CD4-positive, alpha-beta memory T cell (primary cell): ENCODE measurements around the gene EFNA4. TPM values are rescaled to one million over a fixed set of nuclear protein-coding genes. Genes with fewer than 3 reads are reported as not detected.
A peak's percentile ranks its signal among the peaks of the same experiment; 100 is the strongest.

Experiments used
- CTCF ChIA-PET: fragments of 350-600 bp; sonication (Branson Sonifier 250); formaldehyde crosslinking; loops from one replicate; lab custom pipeline; 2021; ENCODE audit warnings: inconsistent platforms; ENCODE audit not compliant: partially characterized antibody; lab: Charles Lee
- POLR2A ChIA-PET: fragments of 350-600 bp; sonication (Branson Sonifier 250); formaldehyde crosslinking; loops from one replicate; lab custom pipeline; 2021; ENCODE audit not compliant: partially characterized antibody; lab: Charles Lee
- DNase-seq, 5 donors: peaks; one replicate each; pipeline versions ENCODE4 v3.0.0 to v3.0.0-alpha.2; 2020 to 2022; ENCODE audit warnings: mixed read lengths in 1 of 5
- H3K27ac ChIP-seq: one replicate; pipeline ENCODE4 v1.7.0; 2013; ENCODE audit warnings: low read depth, low read length
- H3K27me3 ChIP-seq: 2 replicates; pipeline ENCODE4 v1.7.0; 2013; ENCODE audit warnings: mild to moderate bottlenecking, low read length, moderate library complexity; ENCODE audit not compliant: insufficient read depth
- H3K36me3 ChIP-seq: 2 replicates; pipeline ENCODE4 v1.7.0; 2013; ENCODE audit warnings: mild to moderate bottlenecking, low read length, moderate library complexity; ENCODE audit not compliant: insufficient read depth
- H3K4me1 ChIP-seq: 2 replicates; pipeline ENCODE4 v1.7.0; 2013; ENCODE audit warnings: mild to moderate bottlenecking, low read length, moderate library complexity; ENCODE audit not compliant: insufficient read depth
- H3K4me3 ChIP-seq, 2 donors: one replicate each; pipeline ENCODE4 v1.7.0; 2013; ENCODE audit warnings: low read length in 2 of 2, mild to moderate bottlenecking in 1 of 2
- H3K9me3 ChIP-seq, 2 donors: one replicate each; pipeline ENCODE4 v1.7.0; 2013; ENCODE audit warnings: low read length in 2 of 2, control low read depth in 1 of 2; ENCODE audit not compliant: control insufficient read depth in 1 of 2
- H3K27ac Mint-ChIP-seq, 7 donors: one replicate each; pipeline ENCODE4 v1.8.0; 2020 to 2021; ENCODE audit warnings: mixed read lengths in 7 of 7, mild to moderate bottlenecking in 6 of 7, inconsistent platforms in 3 of 7, moderate library complexity in 3 of 7
- H3K27me3 Mint-ChIP-seq, 2 donors: one replicate each; pipeline ENCODE4 v1.8.0; 2020 to 2021; ENCODE audit warnings: mixed read lengths in 2 of 2
- H3K36me3 Mint-ChIP-seq, 2 donors: one replicate each; pipeline ENCODE4 v1.8.0; 2020 to 2021; ENCODE audit warnings: mixed read lengths in 2 of 2, inconsistent platforms in 1 of 2, mild to moderate bottlenecking in 1 of 2
- H3K4me1 Mint-ChIP-seq, 4 donors: one replicate each; pipeline ENCODE4 v1.8.0; 2020 to 2021; ENCODE audit warnings: mixed read lengths in 4 of 4, mild to moderate bottlenecking in 1 of 4
- H3K4me3 Mint-ChIP-seq, 8 donors: one replicate each; pipeline ENCODE4 v1.8.0; 2020 to 2021; ENCODE audit warnings: mixed read lengths in 8 of 8, mild to moderate bottlenecking in 7 of 8, moderate library complexity in 6 of 8, inconsistent platforms in 3 of 8
- H3K9me3 Mint-ChIP-seq, 8 donors: one replicate each; pipeline ENCODE4 v1.8.0; 2020 to 2021; ENCODE audit warnings: mixed read lengths in 8 of 8, mild to moderate bottlenecking in 5 of 8, inconsistent platforms in 3 of 8, moderate library complexity in 1 of 8
- intact Hi-C: fragments of 100-400 bp; cut with micrococcal nuclease; formaldehyde crosslinking; loops from one replicate; pipeline ENCODE4 v1.15.1; 2023
- polyA plus RNA-seq, 2 donors: library from polyadenylated mRNA; unstranded; fragments of 300-500 nt; fragmentation: Illumina TruSeq; gene quantifications; one replicate each; pipeline ENCODE4 v1.2.3, GENCODE V29; 2021
- total RNA-seq, 2 experiments: library from RNA; stranded (reverse); gene quantifications; one replicate each; pipeline ENCODE4 v1.2.3, GENCODE V29; 2021

EFNA4 gene
- total and polyA plus RNA-seq, 4 experiments from 2014 or later, result 2.5 to 8.5 (median 4.7) TPM

DNA sequence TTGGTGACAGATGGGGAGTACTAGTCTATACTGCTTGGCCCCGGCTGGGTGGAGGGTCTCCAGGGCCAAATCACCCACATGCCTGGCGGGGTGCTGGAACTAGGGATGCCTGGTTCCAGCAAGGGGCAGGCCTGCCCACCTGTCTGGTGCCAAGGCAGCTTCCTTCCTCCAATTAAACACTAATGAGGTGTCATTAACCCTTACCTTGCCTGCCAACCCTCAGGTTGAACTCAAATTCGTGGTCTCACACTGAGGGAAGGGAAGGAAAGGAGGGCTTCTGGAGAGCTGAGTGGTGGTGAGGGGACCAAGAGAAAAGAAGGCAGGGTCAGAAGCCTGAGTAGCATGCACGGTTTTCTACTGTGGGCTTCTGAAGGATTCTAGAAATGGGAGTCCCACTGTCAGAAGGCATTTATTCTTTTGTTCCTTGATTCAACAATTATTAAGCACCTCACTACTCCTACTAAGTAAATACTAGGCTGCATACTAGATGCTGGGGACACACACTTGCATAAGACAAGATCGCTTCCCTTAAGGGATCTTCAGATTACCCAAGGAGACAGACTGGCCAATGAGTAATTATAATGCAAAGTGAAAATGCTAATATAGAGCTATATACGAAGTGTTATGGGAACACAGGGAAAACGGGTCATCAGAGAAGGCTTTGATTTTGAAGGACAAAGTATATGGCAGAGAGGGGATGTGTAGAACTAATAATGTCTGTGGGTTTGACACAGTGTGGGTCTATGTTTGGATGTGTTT, 9.2 kb downstream of the EFNA4 start:
- no peaks in the 10 kb centered on the region for H3K27me3 ChIP-seq
- H3K9me3 ChIP-seq, result no peaks in the 10 kb centered on the region
- POLR2A ChIA-PET, result interaction anchor here (2.0 to 3.9 kb wide), 3 partner anchors 8 to 12 kb away, joined by 12 to 19 read pairs (median 16); partner anchors contain the start of gene EFNA4
- H3K4me3 Mint-ChIP-seq, result no peak overlapping the region
- CTCF ChIA-PET, result interaction anchor here (0.6 to 4.2 kb wide), 6 partner anchors 12 to 28 kb away, joined by 3 to 26 read pairs (median 6); no protein-coding TSS in a partner anchor
- H3K36me3 ChIP-seq, result no peaks in the 10 kb centered on the region
- no peaks in the 10 kb centered on the region for H3K27me3 Mint-ChIP-seq
- DNase-seq, result no peak
- H3K4me1 ChIP-seq, result peaks cover 30% of the 10 kb centered on the region
- intact Hi-C loops, result no loop called here
- H3K4me3 ChIP-seq, result no peak overlapping the region
- H3K9me3 Mint-ChIP-seq, result no peaks in the 10 kb centered on the region
- H3K4me1 Mint-ChIP-seq, result peaks cover 12 to 57% (median 31%) of the 10 kb centered on the region in 4 donors
- peak overlapping the region in 2 of 7 donors; percentile 13 to 14 for H3K27ac Mint-ChIP-seq
- no peak overlapping the region for H3K27ac ChIP-seq
- H3K36me3 Mint-ChIP-seq, result peaks cover 7 to 9% of the 10 kb centered on the region in 2 donors

DNA sequence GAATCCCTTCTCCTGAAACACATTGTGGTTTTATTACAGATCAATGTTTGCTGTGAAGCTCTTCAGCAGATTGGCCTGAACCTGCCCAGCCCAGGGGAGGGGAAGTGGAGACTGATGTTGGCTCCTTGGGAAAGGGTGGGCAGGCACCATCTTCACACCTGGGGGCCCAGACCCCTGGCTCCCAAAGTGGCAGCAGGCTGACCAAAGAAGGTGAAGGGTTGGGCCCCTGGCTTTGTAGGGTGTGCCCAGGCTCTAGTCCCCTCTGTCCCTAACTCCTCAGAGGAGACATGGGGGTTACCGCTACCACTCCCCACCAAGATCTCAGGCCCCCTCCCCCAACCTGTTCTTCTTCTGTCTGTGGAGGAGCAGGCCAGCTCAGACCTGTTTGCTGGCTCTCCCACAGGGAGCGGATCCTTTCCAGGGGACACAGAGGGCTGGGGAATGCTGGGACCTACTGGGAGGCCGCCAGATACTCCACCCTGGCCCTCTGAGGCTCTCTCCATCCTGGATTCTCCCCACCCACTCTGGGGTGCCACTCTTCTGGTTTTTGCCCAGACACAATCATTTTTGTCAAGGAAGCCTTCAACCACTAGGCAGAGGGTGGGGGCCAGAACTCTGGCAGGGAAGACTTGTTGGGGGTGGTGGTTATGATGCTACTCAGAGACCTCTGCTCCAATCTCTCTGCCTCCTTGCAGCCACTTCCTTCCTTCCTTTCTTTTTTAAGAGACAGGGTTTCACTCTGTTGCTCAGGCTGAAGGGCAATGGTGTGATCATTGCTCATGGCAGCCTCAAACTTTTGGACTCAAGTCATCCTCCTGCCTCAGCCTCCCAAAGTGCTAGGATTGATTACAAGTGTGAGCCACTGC, 10.1 kb downstream of the EFNA4 start:
- H3K27me3 ChIP-seq, result no peaks in the 10 kb centered on the region
- Mint-ChIP-seq H3K36me3 (peaks cover 4 to 5% of the 10 kb centered on the region in 2 donors), H3K4me1 (peaks cover 14 to 61% (median 33%) of the 10 kb centered on the region in 4 donors), H3K27ac (peak overlapping the region in 3 of 7 donors; percentile 48 to 52 (median 50)), H3K9me3 (no peaks in the 10 kb centered on the region), H3K27me3 (no peaks in the 10 kb centered on the region), H3K4me3 (peak overlapping the region in 2 of 8 donors; percentile 20 to 54)
- H3K4me3 ChIP-seq, result no peak overlapping the region
- ChIA-PET POLR2A (interaction anchor here (1.3 to 3.9 kb wide), 3 partner anchors 9 to 12 kb away, joined by 3 to 19 read pairs (median 12); partner anchors contain the start of gene EFNA4), CTCF (interaction anchor here (2.6 to 4.2 kb wide), 2 partner anchors 12 to 29 kb away, joined by 10 to 26 read pairs; no protein-coding TSS in a partner anchor)
- H3K36me3 ChIP-seq, result no peaks in the 10 kb centered on the region
- intact Hi-C loops, result no loop called here
- peak in 1 of 5 donors; percentile 26 for DNase-seq
- no peak overlapping the region for H3K27ac ChIP-seq
- H3K9me3 ChIP-seq, result no peaks in the 10 kb centered on the region
- peaks cover 36% of the 10 kb centered on the region for H3K4me1 ChIP-seq

DNA sequence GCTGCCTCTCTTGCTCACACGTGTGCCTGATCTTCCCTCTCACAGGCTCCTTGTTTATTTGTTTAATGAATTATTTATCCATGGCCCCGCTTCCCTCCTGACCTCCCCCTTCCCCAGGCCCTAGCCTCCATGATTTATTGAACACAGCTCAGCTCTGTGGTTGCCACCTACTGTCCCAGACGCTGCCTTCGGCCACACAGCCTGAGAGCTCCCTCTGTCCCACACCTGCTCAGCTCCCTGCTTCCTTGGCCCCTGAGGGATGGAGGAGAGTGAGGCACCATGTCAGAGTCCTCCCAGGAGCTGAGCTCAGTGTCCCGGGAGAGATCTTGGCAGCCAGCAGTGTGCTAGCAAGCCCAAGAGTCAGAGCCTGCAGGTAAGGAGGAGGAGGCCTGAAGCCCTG, 12.0 kb downstream of the EFNA4 start:
- no peaks in the 10 kb centered on the region for H3K36me3 ChIP-seq
- H3K36me3 Mint-ChIP-seq, result no peaks in the 10 kb centered on the region
- H3K4me3 ChIP-seq, result no peak overlapping the region
- H3K4me1 Mint-ChIP-seq, result peaks cover 22 to 64% (median 40%) of the 10 kb centered on the region in 4 donors
- H3K4me1 ChIP-seq, result peaks cover 45% of the 10 kb centered on the region
- no peak overlapping the region for H3K27ac ChIP-seq
- intact Hi-C loops, result no loop called here
- DNase-seq, result no peak
- no peaks in the 10 kb centered on the region for H3K9me3 Mint-ChIP-seq
- no peaks in the 10 kb centered on the region for H3K9me3 ChIP-seq
- no peak overlapping the region for H3K4me3 Mint-ChIP-seq
- peak overlapping the region in 1 of 7 donors; percentile 71 for H3K27ac Mint-ChIP-seq
- ChIA-PET POLR2A (interaction anchor here (0.7 kb wide), 1 partner anchor 11 kb away, joined by 4 read pairs; no protein-coding TSS in a partner anchor), CTCF (interaction anchor here (1.0 to 4.2 kb wide), 7 partner anchors 10 to 93 kb away, joined by 3 to 26 read pairs (median 5); no protein-coding TSS in a partner anchor)
- no peaks in the 10 kb centered on the region for H3K27me3 ChIP-seq
- peaks cover 0 to 5% of the 10 kb centered on the region in 2 donors for H3K27me3 Mint-ChIP-seq

DNA sequence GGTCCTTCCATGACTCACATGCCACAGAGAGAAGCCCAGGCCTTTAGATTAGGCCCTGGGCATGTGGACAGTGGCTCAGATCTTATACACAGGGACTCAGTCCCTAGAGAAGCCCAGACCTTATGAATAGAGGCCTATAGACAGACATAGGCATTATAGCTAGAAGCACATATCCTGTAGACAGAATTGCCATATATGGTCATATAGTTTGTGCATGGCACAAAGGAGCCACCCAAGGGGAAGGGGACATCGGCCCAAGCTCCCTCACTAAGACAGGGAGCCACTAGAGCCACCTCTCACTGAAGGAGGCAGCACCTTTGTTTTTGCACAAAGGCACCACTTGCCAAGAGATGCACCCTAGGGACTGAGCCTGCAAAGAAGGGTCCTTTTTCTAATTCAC, 12.8 kb downstream of the EFNA4 start:
- peak overlapping the region in 1 of 8 donors; percentile 52 for H3K4me3 Mint-ChIP-seq
- H3K27ac Mint-ChIP-seq, result peak overlapping the region in 2 of 7 donors; percentile 2 to 76
- no peaks in the 10 kb centered on the region for H3K36me3 Mint-ChIP-seq
- Histone ChIP-seq H3K4me3 (no peak overlapping the region), H3K36me3 (no peaks in the 10 kb centered on the region), H3K27me3 (peaks cover 4% of the 10 kb centered on the region), H3K9me3 (no peaks in the 10 kb centered on the region), H3K4me1 (peaks cover 46% of the 10 kb centered on the region), H3K27ac (no peak overlapping the region)
- intact Hi-C loops, result no loop called here
- peaks cover 3 to 10% of the 10 kb centered on the region in 2 donors for H3K27me3 Mint-ChIP-seq
- peaks cover 25 to 64% (median 42%) of the 10 kb centered on the region in 4 donors for H3K4me1 Mint-ChIP-seq
- H3K9me3 Mint-ChIP-seq, result no peaks in the 10 kb centered on the region
- no peak for DNase-seq
- POLR2A ChIA-PET, result interaction anchor here (1.5 kb wide), 1 partner anchor 12 kb away, joined by 3 read pairs; the partner anchor contains the start of gene EFNA4
- CTCF ChIA-PET, result interaction anchor here (1.0 to 4.2 kb wide), 5 partner anchors 9 to 92 kb away, joined by 3 to 26 read pairs (median 5); no protein-coding TSS in a partner anchor

DNA sequence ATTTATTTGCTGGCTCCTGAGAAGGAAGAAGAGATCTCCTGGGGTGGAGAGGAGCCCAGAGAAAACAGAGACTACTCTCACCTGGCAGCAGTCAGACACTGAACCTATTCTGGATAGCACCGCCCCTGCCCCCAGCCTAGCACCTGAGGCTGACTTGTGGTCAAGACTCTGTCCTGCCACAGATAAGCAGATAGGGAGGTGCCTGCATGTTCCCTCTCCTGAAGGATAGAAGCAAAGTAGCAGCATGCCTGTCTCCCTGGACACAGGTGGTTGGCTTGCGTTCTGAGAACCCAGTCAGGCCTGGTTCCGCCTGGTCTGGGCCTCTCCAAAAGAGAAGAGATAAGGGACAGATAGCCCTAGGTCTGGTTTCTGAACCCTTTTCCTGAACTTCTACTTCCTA, 13.8 kb downstream of the EFNA4 start:
- Mint-ChIP-seq H3K27ac (peak overlapping the region in 4 of 7 donors; percentile 4 to 76 (median 18)), H3K27me3 (peaks cover 7 to 16% of the 10 kb centered on the region in 2 donors), H3K36me3 (no peaks in the 10 kb centered on the region), H3K9me3 (no peaks in the 10 kb centered on the region), H3K4me1 (peaks cover 27 to 63% (median 42%) of the 10 kb centered on the region in 4 donors), H3K4me3 (peak overlapping the region in 4 of 8 donors; percentile 18 to 52 (median 34))
- intact Hi-C loops, result no loop called here
- Histone ChIP-seq H3K36me3 (no peaks in the 10 kb centered on the region), H3K4me3 (no peak overlapping the region), H3K4me1 (peaks cover 49% of the 10 kb centered on the region), H3K27ac (no peak overlapping the region), H3K27me3 (peaks cover 12% of the 10 kb centered on the region), H3K9me3 (no peaks in the 10 kb centered on the region)
- ChIA-PET POLR2A (interaction anchor here (1.5 kb wide), 1 partner anchor 13 kb away, joined by 3 read pairs; the partner anchor contains the start of gene EFNA4), CTCF (interaction anchor here (1.5 to 2.4 kb wide), 2 partner anchors 14 to 15 kb away, joined by 5 to 10 read pairs; partner anchors contain the start of gene EFNA4)
- no peak for DNase-seq

DNA sequence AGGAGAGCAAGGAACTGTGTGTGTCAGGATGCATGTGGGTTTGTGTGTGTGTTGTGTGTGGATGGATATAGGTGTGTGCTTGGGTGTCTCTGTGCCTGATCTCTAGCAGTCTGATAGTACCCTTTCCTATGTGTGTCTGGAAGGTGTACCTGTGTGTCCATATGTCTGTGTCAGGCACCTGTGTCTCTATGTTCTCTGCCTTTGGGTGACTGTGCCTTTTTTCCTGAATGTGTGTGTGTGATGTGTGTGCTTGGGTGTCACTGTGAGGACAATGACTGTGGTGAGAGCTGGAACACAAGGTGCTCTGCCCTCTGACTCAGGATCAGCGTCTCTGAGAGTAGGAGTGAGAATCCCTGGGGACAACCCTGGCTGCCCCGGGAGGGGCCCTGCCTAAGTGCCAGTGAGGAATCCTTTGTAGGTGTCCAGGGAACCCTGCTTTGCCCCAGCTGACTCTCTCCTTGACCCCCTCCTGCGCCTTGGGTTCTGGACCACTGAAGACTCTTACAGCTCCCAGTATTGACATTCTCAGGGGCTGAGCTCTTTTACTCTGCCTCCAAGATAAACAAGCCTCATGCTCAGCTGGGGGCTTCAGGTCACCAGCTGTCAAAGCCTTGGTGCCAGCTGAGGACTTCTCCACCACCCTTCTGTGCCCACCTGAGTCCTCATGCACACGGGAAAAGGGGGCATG, 14.4 kb downstream of the EFNA4 start:
- H3K36me3 Mint-ChIP-seq, result no peaks in the 10 kb centered on the region
- peak overlapping the region in 4 of 7 donors; percentile 2 to 70 (median 32) for H3K27ac Mint-ChIP-seq
- peaks cover 55% of the 10 kb centered on the region for H3K4me1 ChIP-seq
- CTCF ChIA-PET, result interaction anchor here (0.6 to 2.4 kb wide), 5 partner anchors 13 to 173 kb away, joined by 3 to 10 read pairs (median 3); partner anchors contain the start of gene EFNA4
- no peak for DNase-seq
- no peaks in the 10 kb centered on the region for H3K36me3 ChIP-seq
- no peak overlapping the region for H3K27ac ChIP-seq
- no peaks in the 10 kb centered on the region for H3K9me3 Mint-ChIP-seq
- no peaks in the 10 kb centered on the region for H3K9me3 ChIP-seq
- intact Hi-C loops, result no loop called here
- peaks cover 27 to 65% (median 44%) of the 10 kb centered on the region in 4 donors for H3K4me1 Mint-ChIP-seq
- H3K4me3 ChIP-seq, result no peak overlapping the region
- H3K27me3 Mint-ChIP-seq, result peaks cover 7 to 21% of the 10 kb centered on the region in 2 donors
- H3K27me3 ChIP-seq, result peaks cover 18% of the 10 kb centered on the region
- POLR2A ChIA-PET, result interaction anchor here (0.5 to 1.9 kb wide), 6 partner anchors 14 to 1418 kb away, joined by 3 to 10 read pairs (median 3); partner anchors contain the start of genes ADAM15 and EFNA4
- H3K4me3 Mint-ChIP-seq, result peak overlapping the region; percentile 26 to 88 (median 55)
